ENCODE data around the gene FAM120B.

The FAM120B gene

GRCh38 chr6:170270984-170271593, 35.5 kb upstream of the FAM120B start:
- Histone ChIP-seq H3K36me3 (no peaks in the 10 kb centered on the region), H3K27ac (no peak overlapping the region), H3K9me3 (ENCODE audit: severe bottlenecking) (no peaks in the 10 kb centered on the region), H3K27me3 (ENCODE audit: insufficient read depth, low read depth, severe bottlenecking) (no peaks in the 10 kb centered on the region), H3K4me3 (ENCODE audit: low read depth, low read length) (no peak overlapping the region)
- no peak for DNase-seq
- TF ChIP-seq, protein P1, sequence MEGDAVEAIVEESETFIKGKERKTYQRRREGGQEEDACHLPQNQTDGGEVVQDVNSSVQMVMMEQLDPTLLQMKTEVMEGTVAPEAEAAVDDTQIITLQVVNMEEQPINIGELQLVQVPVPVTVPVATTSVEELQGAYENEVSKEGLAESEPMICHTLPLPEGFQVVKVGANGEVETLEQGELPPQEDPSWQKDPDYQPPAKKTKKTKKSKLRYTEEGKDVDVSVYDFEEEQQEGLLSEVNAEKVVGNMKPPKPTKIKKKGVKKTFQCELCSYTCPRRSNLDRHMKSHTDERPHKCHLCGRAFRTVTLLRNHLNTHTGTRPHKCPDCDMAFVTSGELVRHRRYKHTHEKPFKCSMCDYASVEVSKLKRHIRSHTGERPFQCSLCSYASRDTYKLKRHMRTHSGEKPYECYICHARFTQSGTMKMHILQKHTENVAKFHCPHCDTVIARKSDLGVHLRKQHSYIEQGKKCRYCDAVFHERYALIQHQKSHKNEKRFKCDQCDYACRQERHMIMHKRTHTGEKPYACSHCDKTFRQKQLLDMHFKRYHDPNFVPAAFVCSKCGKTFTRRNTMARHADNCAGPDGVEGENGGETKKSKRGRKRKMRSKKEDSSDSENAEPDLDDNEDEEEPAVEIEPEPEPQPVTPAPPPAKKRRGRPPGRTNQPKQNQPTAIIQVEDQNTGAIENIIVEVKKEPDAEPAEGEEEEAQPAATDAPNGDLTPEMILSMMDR (IDR thresholded peaks at IDR 0.05; ENCODE audit: low read depth, low read length) = no peak

DNA sequence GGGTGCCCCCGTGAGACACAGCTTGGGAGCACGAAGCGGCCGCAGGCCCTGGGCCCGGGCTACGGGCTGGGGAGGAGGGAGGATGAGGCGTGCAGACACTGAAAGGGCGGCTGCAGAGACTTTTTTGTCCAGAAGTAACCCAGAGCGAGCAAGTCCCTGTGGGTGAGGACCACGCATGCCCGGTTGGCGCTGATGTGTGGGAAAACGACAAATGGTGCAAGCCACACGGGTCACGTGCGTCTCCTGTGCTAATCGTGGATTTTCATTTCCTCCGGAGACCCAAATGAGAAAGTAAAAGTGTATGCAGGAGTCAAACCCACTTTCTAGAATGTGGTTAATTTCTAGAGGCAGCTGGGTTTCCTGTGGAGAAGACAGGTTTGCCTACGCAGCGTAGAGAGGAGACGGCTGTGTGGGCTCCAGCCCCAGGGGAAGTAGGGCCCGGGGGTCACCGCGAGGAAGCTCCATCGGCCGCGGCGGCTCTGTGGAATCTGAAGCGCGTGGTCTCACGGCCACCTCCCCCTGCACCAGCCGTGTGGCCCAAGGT, 34.7 kb upstream of the FAM120B start:
- H3K36me3 ChIP-seq = no peaks in the 10 kb centered on the region
- no peak for DNase-seq
- no peaks in the 10 kb centered on the region for H3K9me3 ChIP-seq (ENCODE audit: severe bottlenecking)
- TF ChIP-seq, protein P1 (IDR thresholded peaks at IDR 0.05; ENCODE audit: low read depth, low read length) = no peak
- H3K4me3 ChIP-seq (ENCODE audit: low read depth, low read length) = no peak overlapping the region
- H3K27ac ChIP-seq = no peak overlapping the region
- no peaks in the 10 kb centered on the region for H3K27me3 ChIP-seq (ENCODE audit: insufficient read depth, low read depth, severe bottlenecking)

DNA sequence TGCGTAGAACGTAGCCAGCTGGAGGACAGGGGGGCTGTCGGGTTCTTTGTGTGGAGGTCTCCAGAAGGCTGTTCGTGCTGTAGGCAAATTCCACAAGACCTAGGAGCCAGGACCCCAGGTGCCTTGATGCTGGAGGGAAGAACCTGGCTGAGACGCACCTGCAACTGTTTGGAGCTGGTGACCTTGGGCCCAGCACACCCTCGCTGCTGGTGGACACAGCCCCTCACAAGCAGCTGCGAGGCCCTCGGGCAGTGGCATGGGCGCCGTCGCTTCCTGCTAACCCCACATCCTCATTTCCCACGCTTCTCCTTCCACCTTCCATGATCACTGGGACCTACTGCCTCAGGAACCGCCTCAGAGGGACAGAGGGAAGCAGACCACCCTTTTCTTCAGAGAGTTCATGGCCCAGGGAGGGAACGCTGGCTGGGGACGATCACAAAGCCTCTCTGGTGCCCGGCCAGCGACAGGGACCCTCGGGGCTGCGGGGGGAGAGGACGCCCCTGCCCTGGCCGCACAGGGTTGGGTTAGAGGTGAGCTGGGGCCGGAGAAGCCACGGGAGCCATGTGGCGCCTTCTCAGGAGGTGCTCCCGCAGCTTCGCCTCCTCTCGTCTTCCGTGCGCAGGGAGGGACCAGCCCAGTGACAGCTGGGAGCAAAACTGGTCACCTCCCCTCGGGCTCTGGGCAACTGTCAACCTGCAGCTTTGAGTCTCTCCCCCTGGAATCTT, 34.1 kb upstream of the FAM120B start:
- Histone ChIP-seq H3K27me3 (ENCODE audit: insufficient read depth, low read depth, severe bottlenecking) (no peaks in the 10 kb centered on the region), H3K36me3 (no peaks in the 10 kb centered on the region), H3K9me3 (ENCODE audit: severe bottlenecking) (no peaks in the 10 kb centered on the region), H3K4me3 (ENCODE audit: low read depth, low read length) (no peak overlapping the region), H3K27ac (no peak overlapping the region)
- TF ChIP-seq, protein P1 (IDR thresholded peaks at IDR 0.05; ENCODE audit: low read depth, low read length) = no peak
- no peak for DNase-seq

DNA sequence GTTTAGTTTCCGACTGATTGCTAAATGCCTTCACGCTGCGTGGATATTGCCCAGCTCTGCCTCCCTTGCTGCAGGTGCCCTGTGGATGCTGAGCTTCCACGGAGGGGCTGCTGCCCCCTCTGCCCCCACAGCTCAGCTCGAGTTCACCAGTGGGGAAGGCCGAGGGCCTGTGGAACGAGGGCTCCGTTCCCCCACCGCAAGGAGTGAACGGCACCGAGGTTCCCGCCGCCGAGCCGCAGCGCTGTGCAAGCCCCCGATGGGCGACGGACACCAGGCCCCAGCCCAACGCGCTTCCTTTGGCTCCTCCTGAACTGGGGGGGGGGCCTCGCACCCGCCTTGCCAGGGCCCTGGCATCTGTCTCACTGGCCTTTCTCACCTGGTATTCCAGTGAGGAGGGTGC, 33.4 kb upstream of the FAM120B start:
- no peaks in the 10 kb centered on the region for H3K27me3 ChIP-seq (ENCODE audit: insufficient read depth, low read depth, severe bottlenecking)
- H3K27ac ChIP-seq = no peak overlapping the region
- H3K9me3 ChIP-seq (ENCODE audit: severe bottlenecking) = no peaks in the 10 kb centered on the region
- TF ChIP-seq, protein P1 (IDR thresholded peaks at IDR 0.05; ENCODE audit: low read depth, low read length) = no peak
- H3K4me3 ChIP-seq (ENCODE audit: low read depth, low read length) = no peak overlapping the region
- no peaks in the 10 kb centered on the region for H3K36me3 ChIP-seq
- no peak for DNase-seq

- H3K36me3 ChIP-seq = no peaks in the 10 kb centered on the region
- no peak for DNase-seq
- TF ChIP-seq, protein P1 (IDR thresholded peaks at IDR 0.05; ENCODE audit: low read depth, low read length) = no peak
- H3K27ac ChIP-seq = no peak overlapping the region
- H3K4me3 ChIP-seq (ENCODE audit: low read depth, low read length) = no peak overlapping the region
- H3K27me3 ChIP-seq (ENCODE audit: insufficient read depth, low read depth, severe bottlenecking) = no peaks in the 10 kb centered on the region
- H3K9me3 ChIP-seq (ENCODE audit: severe bottlenecking) = no peaks in the 10 kb centered on the region
Measured at GRCh38 chr6:170273681-170274080, 32.9 kb upstream of the FAM120B start.

All from WERI-Rb-1 (cell line).